Right lobe of liver (tissue), 4 donors: ENCODE data around the gene FKTN.

Source experiments
- POLR2A ChIP-seq: fragments of 450-650 bp; IDR thresholded peaks from one replicate; pipeline ENCODE4 v1.6.1; 2017; ENCODE audit warnings: antibody characterized with exemption, mild to moderate bottlenecking
- TF ChIP-seq, protein P1 (sequence below), 4 donors: fragments of 200-600 bp in 3 of 4; fragments of 450-650 bp in 1 of 4; IDR thresholded peaks; one replicate each; pipeline versions ENCODE4 v1.5.1 to v1.8.0; 2016 to 2022; ENCODE audit warnings: antibody characterized with exemption in 4 of 4, mild to moderate bottlenecking in 2 of 4
- donor health status: DM: no; HTN: no; CAD: no.
- donor health status: DM: no; HTN: no; CAD: no.
- donor health status: DM: no; HTN: yes; CAD: no.

DNA sequence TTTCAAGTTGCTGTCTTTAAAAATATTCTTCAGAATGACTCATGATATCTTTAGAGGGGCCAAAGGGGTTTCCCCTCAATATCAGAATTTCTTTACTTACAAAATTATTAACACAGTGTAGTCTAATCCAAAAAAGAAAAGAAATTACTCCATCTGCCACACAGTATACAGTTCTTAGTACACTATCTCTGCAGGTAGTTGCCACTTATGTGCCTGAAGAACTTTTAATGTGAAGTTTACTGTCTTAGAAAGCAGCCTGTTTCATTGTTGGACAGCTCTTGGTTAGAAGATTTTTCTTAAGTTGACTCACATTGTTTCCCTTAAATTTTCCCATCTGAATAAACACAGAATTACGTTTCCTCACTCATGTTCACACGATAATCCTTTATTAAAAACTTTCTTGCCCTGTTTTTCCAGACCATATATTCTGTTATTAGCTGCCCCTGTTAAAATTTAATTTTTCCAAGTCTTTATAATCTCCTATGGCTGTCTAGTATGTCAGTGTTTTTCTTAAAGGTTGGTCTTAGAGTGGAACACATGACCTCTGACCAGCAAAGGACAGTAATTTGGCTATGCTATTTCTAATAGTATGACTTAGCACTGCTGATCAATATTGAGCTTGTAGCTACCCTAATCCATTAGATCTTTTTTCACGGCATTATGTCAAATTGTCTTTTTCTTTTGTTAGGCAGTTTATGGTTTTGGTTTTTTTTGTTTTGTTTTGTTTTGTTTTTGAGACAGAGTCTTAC, 21.8 kb upstream of the FKTN start:
- TF ChIP-seq, protein P1, sequence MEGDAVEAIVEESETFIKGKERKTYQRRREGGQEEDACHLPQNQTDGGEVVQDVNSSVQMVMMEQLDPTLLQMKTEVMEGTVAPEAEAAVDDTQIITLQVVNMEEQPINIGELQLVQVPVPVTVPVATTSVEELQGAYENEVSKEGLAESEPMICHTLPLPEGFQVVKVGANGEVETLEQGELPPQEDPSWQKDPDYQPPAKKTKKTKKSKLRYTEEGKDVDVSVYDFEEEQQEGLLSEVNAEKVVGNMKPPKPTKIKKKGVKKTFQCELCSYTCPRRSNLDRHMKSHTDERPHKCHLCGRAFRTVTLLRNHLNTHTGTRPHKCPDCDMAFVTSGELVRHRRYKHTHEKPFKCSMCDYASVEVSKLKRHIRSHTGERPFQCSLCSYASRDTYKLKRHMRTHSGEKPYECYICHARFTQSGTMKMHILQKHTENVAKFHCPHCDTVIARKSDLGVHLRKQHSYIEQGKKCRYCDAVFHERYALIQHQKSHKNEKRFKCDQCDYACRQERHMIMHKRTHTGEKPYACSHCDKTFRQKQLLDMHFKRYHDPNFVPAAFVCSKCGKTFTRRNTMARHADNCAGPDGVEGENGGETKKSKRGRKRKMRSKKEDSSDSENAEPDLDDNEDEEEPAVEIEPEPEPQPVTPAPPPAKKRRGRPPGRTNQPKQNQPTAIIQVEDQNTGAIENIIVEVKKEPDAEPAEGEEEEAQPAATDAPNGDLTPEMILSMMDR (IDR thresholded peaks at IDR 0.05), result no peak
- TF ChIP-seq POLR2A, result no peak
